Measurements from ENCODE around the gene RABAC1.

The RABAC1 gene

DNA sequence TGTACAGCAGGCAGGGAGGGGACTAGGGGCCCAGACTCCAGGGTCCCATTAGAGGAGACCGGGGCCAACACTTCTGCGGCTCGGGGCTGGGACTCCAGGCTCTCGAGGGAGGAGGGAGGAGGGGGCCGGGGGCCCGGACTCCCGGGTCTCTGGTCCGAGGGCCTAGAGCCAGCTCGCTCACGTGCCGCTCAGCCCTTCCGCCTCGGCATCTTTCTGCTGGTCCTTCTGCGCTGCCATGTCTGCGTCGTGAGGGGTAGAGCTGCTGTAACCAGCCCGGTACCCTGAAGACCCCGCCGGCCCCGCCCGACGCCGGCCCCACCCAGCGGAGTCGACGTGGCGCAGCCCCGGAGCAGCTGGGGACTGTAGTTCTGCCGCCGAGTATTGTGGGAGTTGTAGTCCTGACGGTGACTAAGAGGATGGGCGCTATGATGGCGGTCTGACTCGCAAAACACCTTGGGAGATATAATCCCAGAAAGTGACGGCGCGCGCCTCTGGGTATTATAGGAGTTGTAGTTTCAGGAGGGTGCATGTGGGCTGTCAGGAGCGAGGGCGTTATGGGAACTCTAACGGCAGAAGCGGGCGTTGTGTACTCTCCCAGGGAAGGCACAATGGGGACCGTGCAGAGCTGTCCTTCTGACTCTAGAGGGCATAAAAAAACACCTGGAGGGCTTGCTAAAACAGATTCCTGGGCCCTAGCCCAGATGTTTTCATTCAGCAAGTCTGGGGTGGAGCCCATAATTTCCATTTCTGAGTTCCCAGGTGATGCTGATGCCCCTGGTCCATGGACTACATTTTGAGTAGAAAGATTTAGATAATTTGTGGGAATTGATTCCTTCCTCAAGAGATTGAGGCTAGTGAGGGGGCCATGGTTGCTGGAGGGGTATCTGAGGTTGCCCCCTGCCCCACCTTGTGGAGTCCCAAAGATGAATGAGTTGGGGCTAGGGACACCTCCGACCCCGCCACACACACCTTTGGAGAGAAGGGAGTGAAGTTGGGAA, at the start of gene RABAC1:
Gene RABAC1 (minus strand): TSS at position 266 of the 998 bp plus-strand sequence. CDS start 29 bp downstream, at position 237.
- peak within 1 kb of the TSS; percentile 76 for H3K4me3 ChIP-seq (ENCODE audit: low read length)
- no peak for TF ChIP-seq ZNF274 (IDR thresholded peaks at IDR 0.05; ENCODE audit: low read depth, low read length)

GRCh38 chr19:42006569-42006968, 47.4 kb upstream of the RABAC1 start:
- TF ChIP-seq ZNF274 (IDR thresholded peaks at IDR 0.05; ENCODE audit: low read depth, low read length): no peak
- no peak overlapping the region for H3K4me3 ChIP-seq (ENCODE audit: low read length)

DNA sequence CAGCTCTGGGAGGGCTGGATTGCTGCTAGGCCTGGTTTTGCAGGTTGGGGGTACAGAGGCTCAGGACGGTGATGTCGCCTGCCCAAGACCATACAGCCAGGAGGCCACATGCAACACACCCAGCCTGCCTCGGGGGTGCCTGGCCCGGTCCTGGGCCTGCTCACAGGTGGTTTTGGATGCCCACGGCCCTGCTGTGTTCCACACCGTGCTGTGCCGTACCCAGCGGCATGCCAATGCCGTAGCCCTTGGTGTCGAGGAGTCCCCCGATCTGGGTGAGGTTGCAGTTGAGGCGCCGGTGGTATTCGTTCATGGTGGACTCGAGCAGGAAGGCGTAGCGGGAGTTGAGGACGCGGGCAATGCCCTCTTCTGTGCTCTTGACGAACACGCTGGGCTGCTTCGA, 46.4 kb upstream of the RABAC1 start:
- H3K4me3 ChIP-seq (ENCODE audit: low read length): no peak overlapping the region
- no peak for TF ChIP-seq ZNF274 (IDR thresholded peaks at IDR 0.05; ENCODE audit: low read depth, low read length)

- TF ChIP-seq ZNF274 (IDR thresholded peaks at IDR 0.05; ENCODE audit: low read depth, low read length): no peak
- no peak overlapping the region for H3K4me3 ChIP-seq (ENCODE audit: low read length)
These were observed 44.6 kb upstream of the RABAC1 start for GRCh38 chr19:42003506-42004294.

- H3K4me3 ChIP-seq (ENCODE audit: low read length): no peak overlapping the region
- TF ChIP-seq ZNF274 (IDR thresholded peaks at IDR 0.05; ENCODE audit: low read depth, low read length): no peak
These were observed 40.7 kb upstream of the RABAC1 start for GRCh38 chr19:41999878-42000208.

DNA sequence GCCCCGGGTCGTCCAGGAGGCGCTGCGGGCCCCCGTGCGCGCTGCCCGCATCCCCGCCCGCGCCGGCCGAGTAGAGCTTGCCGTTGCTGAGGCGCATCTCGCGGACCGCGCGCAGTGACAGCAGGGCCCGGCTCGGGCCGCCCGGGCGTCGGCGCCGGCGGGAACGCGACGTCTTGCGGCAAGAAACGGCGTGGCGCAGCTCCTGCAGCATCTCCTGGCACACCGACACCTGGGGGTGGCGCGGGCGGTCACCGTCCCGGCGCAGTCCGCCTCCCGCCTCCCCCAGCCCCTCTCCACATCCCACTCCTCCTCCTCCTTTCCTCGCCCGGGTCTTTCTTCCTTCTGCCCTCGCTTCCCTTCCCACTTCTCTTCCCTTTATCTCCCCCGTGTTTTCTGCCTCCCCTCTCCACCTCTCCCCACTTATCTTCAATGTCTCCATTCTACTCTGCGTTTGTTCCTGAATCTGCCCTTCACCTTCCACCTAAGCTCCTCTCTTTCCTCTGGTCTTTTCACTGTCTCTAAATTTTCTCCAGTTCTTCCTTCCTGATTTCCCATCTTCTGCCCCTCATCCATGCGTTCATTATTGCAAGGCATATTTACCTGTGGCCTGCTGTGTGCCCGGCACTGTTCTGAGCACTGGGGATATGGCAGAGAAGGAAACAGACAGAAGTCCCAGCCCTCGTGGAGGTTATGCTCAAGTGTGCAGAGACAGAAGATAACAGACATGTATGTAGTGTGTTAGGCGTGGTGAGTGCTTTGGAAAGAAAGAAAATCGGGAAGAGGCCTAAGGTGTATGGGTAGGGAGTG, 40.2 kb upstream of the RABAC1 start:
- no peak overlapping the region for H3K4me3 ChIP-seq (ENCODE audit: low read length)
- no peak for TF ChIP-seq ZNF274 (IDR thresholded peaks at IDR 0.05; ENCODE audit: low read depth, low read length)

DNA sequence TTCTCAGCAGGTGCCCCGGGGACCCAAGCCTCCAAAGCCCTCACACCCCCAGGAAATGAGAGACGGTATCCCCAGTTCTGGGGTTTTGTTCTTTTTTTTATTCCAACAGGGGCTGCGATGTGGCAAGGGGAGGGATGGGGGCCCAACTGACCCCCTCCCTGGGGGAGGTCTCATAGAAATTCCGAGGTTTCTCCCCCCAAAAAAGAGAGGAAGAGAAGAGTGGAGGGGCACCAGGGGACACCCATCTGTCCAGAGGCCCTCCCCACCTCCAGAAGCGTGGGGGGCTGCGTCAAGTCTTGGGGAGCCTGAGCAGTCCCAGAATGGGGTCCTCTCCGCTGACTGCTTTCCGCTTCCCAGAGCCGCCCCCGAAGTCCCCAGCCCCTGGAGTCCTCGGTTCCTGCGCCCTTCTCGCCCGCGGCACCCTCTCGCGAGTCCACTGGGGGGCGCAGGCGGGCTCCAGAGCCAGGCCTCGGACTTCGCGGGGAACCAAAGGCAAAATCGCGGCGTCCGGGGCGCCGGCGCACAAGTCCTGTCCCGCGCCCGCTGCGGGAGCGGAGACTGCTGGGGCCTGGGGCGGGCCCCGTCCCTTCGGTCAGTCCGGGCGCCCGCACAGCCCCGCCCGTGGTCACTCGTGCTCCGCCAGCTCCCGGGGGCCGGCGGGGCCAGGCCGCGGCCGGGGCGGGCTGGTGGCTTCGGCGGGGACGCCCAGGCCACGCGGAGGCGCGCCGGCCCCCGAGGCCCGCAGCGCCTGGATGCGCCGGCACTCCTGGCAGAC, 39.3 kb upstream of the RABAC1 start:
- TF ChIP-seq ZNF274 (IDR thresholded peaks at IDR 0.05; ENCODE audit: low read depth, low read length): no peak
- H3K4me3 ChIP-seq (ENCODE audit: low read length): no peak overlapping the region

DNA sequence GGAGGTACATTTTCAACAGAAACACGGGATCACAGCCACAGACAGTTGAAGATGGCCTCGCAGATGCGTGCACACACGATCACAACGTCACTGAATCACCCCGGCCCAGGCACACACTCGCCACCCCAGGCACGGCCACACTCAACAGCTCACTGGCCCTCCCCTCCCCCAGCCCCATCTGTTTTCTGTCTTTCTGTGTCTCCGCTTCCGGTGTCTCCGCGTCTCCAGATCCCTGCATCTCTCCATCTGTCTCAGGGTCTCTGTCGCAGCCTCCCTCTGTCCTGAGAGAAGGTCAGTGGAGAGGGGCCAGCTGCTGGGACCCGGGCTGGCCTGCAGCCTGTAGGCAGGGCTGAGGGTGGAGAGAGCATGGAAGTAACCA, 38.7 kb upstream of the RABAC1 start:
- TF ChIP-seq ZNF274 (IDR thresholded peaks at IDR 0.05; ENCODE audit: low read depth, low read length): no peak
- no peak overlapping the region for H3K4me3 ChIP-seq (ENCODE audit: low read length)

GRCh38 chr19:41997121-41997850, 38.2 kb upstream of the RABAC1 start:
- no peak for TF ChIP-seq ZNF274 (IDR thresholded peaks at IDR 0.05; ENCODE audit: low read depth, low read length)
- no peak overlapping the region for H3K4me3 ChIP-seq (ENCODE audit: low read length)

DNA sequence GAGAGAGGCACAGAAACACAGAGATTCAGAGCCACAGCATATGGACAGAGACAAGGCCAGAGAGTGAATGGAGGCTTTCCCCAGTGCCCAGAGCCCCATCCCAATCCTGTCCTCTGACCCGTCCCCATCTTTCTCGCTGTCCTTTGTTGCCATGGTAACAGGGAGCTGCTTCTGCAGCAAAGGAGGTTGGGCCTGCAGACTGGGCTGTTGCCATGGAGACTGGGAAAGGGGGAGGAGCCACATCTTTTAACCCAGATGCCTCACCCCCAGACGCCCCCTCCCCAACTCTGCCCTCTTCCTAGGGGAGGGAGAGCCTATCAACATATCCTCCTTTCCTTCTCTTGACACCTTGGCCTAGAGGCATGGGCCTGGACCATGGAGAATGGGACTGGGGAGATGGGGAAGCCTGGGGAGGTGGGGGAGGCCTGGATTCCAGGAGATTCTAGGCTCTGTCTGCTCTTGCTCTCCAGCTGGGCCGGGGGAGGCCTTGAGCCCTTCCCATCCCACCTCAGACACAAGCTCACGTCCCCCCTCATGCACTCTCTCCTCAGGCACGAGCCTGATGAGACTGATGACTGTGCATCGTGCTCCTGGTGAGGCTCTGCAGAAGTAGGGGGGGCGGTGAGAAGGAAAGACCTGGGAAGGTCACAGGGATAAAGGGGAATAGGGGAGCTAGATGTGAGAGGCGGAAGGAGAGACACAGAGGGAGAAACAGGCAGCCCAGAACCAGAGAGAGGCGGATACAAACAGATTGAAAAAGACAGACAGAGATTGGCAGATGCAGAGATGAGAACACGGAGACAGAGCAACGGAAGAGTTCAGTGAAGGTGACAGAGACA, 37.1 kb upstream of the RABAC1 start:
- TF ChIP-seq ZNF274 (IDR thresholded peaks at IDR 0.05; ENCODE audit: low read depth, low read length): no peak
- H3K4me3 ChIP-seq (ENCODE audit: low read length): no peak overlapping the region

GRCh38 chr19:41994994-41995958, 36.2 kb upstream of the RABAC1 start:
- no peak overlapping the region for H3K4me3 ChIP-seq (ENCODE audit: low read length)
- TF ChIP-seq ZNF274 (IDR thresholded peaks at IDR 0.05; ENCODE audit: low read depth, low read length): no peak
